ENCODE measurements around the gene SST. TPM values are rescaled to one million over a fixed set of nuclear protein-coding genes. Genes with fewer than 3 reads are reported as not detected.

SST gene
- total and polyA plus RNA-seq, 2 of the 13 experiments (the other 11 are each of a cell fraction or from before 2014, with no cell fraction given): not detected

DNA sequence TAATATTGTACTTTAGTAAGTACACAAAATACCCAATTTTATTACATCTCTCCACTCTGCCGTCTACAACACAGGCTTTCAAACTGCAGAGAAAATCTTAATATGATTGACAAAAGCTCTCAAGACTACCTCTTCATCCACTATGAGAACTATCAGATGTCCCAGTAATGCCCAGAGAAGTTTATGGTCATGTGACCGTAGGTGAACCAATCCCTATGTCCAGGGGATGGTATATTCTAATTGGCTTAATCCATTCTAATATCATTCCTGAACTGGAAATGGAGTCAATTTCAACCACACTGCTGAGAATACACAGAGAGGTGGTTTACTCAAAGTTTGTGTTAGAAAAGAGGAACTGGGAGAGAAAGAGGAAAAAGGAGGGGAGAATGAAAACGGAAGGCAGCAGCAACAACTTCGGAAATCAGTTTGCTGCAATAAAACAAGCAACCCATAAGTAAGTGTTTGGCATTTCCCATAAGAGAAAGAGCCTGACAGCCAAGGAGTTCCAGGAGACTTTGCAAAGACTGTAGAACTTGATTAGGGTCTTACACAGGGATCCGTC lies 7.3 kb downstream of the SST start:
- H4K20me1 ChIP-seq (ENCODE audit: insufficient read depth, low read length): no peaks in the 10 kb centered on the region
- no peak overlapping the region for H3K4me3 ChIP-seq (replicated peaks in 1 of 3; ENCODE audit: insufficient read depth in 1 of 3, low read depth in 2 of 3, low read length in 3 of 3)
- ChIA-PET POLR2A (no interaction called here), CTCF (ENCODE audit: low intra/inter-chr PET ratio, low total read pairs) (no interaction called here)
- BruUV-seq (replicated peaks): no TSS peak
- H3K27ac ChIP-seq (ENCODE audit: extremely low read length, insufficient read depth, low read length): no peak overlapping the region
- no peaks in the 10 kb centered on the region for H3K4me1 ChIP-seq (ENCODE audit: insufficient read depth, low read length)
- 12% methylated on average over 5 of the region's 5 CpGs for WGBS (ENCODE audit: low lambda C conversion rate)
- DNase-seq (ENCODE audit: low spot score) (no peak), ATAC-seq (no peak), FAIRE-seq (no peak)
- in situ Hi-C loops (cut with HindIII; ENCODE audit: extremely low pct_ligation_motif_present, low pct_unique_long_range_greater_than_20kb): no loop called here
- no peaks in the 10 kb centered on the region for H3K9me3 ChIP-seq (ENCODE audit: low read length)
- TF ChIP-seq, protein P1, sequence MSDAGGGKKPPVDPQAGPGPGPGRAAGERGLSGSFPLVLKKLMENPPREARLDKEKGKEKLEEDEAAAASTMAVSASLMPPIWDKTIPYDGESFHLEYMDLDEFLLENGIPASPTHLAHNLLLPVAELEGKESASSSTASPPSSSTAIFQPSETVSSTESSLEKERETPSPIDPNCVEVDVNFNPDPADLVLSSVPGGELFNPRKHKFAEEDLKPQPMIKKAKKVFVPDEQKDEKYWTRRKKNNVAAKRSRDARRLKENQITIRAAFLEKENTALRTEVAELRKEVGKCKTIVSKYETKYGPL (CRISPR knock-in tag; IDR thresholded peaks at IDR 0.05): no peak
- H2AFZ ChIP-seq (ENCODE audit: low read length): no peak overlapping the region
- H3K36me3 ChIP-seq (replicated peaks in 1 of 2; ENCODE audit: control insufficient read depth in 1 of 2, insufficient read depth in 2 of 2, low read length in 2 of 2): no peaks in the 10 kb centered on the region
- intact Hi-C loops (cut with micrococcal nuclease; ENCODE audit: unreplicated experiment): no loop called here
- no peaks in the 10 kb centered on the region for H3K79me2 ChIP-seq (ENCODE audit: insufficient read depth, low read length)
- H3K4me2 ChIP-seq (ENCODE audit: low read depth, low read length): no peak overlapping the region
- H3K9ac ChIP-seq (ENCODE audit: insufficient read depth, low read depth, low read length): no peak overlapping the region
- H3K27me3 ChIP-seq (ENCODE audit: control insufficient read depth in 1 of 2, insufficient read depth in 2 of 2, low read length in 2 of 2): no peaks in the 10 kb centered on the region

DNA sequence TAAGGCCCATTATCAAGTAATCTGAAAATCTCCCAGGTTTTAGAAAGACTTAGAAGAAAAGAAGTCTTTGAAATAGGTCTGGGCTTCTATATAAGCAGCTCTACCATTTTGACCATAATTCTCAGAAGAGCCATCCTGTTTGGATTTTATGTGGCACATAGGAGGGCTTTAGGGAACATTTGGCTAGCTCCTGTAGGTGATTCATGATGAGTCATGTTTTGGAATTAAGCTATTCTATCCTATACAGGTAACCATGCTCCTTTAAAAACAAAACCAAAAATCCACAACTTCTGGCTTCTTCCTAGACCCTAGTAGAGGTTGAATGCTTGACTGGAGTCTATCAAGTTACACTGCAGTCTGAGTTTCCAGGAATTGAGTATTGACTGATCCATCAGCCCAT lies 8.9 kb downstream of the SST start:
- H3K79me2 ChIP-seq (ENCODE audit: insufficient read depth, low read length): no peaks in the 10 kb centered on the region
- no peaks in the 10 kb centered on the region for H3K36me3 ChIP-seq (replicated peaks in 1 of 2; ENCODE audit: control insufficient read depth in 1 of 2, insufficient read depth in 2 of 2, low read length in 2 of 2)
- in situ Hi-C loops (cut with HindIII; ENCODE audit: extremely low pct_ligation_motif_present, low pct_unique_long_range_greater_than_20kb) (no loop called here), intact Hi-C loops (cut with micrococcal nuclease; ENCODE audit: unreplicated experiment) (no loop called here)
- H3K27me3 ChIP-seq (ENCODE audit: control insufficient read depth in 1 of 2, insufficient read depth in 2 of 2, low read length in 2 of 2): no peaks in the 10 kb centered on the region
- FAIRE-seq: no peak
- ChIA-PET CTCF (ENCODE audit: low intra/inter-chr PET ratio, low total read pairs) (no interaction called here), POLR2A (no interaction called here)
- H3K27ac ChIP-seq (ENCODE audit: extremely low read length, insufficient read depth, low read length): no peak overlapping the region
- no peak for TF ChIP-seq TOE1 (CRISPR knock-in tag; IDR thresholded peaks at IDR 0.05)
- H3K9ac ChIP-seq (ENCODE audit: insufficient read depth, low read depth, low read length): no peak overlapping the region
- no peaks in the 10 kb centered on the region for H4K20me1 ChIP-seq (ENCODE audit: insufficient read depth, low read length)
- H3K9me3 ChIP-seq (ENCODE audit: low read length): no peaks in the 10 kb centered on the region
- no peak overlapping the region for H2AFZ ChIP-seq (ENCODE audit: low read length)
- no peak for DNase-seq (ENCODE audit: low spot score)
- no peaks in the 10 kb centered on the region for H3K4me1 ChIP-seq (ENCODE audit: insufficient read depth, low read length)
- no peak for ATAC-seq
- no peak overlapping the region for H3K4me2 ChIP-seq (ENCODE audit: low read depth, low read length)
- no peak overlapping the region for H3K4me3 ChIP-seq (replicated peaks in 1 of 3; ENCODE audit: insufficient read depth in 1 of 3, low read depth in 2 of 3, low read length in 3 of 3)
- no TSS peak for BruUV-seq (replicated peaks)

All from HepG2 (cell line).